ENCODE data around the gene FEM1B.

Gene FEM1B

DNA sequence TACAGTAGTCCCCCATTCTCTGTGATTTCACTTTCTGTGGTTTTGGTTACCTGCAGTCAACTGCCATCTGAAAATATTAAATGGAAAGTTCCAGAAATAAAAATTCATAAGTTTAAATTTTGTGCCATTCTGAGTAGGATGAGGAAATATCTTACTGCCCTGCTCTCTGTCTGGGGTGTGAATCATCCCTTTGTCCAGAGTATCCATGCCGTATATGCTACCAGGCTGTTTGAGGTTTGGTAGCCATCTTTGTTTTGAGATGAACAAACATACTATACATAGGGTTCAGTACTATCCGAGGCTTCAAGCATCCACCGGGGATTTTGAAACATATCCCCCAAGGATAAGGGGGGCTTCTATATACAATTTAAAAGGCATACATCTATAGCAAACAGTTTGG, 16.3 kb upstream of the FEM1B start:
- DNase-seq: no peak

DNA sequence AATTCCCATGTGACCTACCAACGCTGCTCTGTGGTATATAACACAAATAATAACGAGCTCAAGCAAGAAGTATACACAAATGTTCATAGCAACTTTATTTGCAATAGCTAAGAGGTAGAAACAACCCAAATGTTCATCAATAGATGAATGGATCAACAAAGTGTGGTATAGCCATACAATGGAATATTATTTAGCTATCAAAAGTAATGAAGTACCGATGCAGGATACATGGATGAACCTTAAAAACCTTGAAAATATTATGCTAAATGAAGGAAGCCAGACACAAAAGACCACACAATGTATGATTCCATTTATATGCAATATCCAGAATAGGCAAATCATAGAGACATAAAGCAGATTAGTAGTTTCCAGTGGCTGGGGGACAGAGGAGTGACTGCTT, 15.6 kb upstream of the FEM1B start:
- DNase-seq: no peak

DNA sequence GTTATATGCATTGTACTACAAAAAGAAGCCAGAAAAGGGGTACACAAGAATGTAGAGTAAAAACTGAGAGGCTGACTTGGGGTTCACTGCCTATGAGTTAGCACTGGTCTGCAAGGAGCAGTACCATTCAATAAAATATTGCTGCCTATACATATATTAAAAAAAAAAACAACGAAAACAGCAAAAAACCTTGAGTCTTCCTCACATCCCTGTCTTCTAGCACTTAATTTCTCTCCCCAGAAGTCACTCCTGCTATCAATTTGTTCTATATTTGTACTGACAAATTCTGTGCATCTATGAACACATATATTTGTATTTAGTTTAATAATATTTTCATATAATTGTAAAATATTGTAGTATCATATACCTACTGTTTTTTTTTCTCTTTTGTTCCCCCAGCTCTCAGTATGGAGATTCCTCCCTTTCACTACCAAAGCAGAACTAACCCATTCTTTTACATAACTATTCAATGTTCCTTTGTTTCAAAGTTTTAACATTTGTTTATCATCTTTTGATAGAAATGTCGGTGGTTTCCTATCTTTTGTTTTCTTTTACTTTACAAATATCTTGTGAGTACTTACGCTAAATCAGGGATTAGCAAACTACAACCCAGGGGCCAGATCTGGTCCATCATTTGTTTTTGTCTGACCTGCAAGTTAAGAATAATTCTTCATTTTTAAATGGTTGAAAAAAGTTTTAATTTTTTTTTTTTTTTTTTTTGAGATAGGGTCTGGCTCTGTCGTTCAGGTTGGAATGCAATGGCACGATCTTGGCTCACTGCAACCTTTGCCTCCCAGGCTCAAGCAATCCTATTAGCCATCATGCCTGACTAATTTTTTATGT, 14.8 kb upstream of the FEM1B start:
- no peak for DNase-seq

DNA sequence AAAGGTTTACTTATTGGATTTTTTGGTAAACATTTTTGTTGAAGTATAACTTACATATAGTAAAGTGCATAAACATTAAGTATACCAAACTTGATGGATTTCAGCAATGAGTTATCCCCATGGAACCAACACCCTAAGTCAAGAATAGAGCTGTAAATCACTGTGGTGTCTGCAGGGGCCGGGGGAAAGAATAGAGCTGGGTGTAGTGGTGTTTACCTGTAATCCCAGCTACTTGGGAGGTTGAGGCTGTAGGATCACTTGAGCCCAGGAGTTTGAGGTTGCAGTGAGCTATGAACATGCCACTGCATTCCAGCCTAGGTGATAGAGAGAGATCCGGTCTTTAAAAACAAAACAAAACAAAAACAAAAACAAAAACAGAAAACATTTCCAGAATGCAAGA, 13.3 kb upstream of the FEM1B start:
- DNase-seq: no peak

DNA sequence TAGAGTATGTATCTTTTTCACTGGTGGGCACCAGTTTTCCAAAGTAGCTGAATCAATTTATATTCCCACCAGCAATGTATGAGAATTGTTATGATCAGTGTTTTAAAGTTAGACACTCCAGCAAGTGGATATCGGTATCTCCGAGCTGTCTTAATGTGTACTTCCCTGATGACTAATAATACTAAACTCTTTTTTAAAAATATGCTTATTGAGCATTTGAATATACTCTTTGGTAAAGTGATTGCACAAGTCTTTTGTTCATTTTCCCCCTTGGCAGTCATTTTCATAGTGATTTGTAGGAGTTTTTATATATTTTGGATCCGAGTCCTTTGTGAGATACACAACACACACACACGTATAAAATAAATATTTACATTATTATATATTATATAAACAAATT, 12.5 kb upstream of the FEM1B start:
- DNase-seq: no peak

DNA sequence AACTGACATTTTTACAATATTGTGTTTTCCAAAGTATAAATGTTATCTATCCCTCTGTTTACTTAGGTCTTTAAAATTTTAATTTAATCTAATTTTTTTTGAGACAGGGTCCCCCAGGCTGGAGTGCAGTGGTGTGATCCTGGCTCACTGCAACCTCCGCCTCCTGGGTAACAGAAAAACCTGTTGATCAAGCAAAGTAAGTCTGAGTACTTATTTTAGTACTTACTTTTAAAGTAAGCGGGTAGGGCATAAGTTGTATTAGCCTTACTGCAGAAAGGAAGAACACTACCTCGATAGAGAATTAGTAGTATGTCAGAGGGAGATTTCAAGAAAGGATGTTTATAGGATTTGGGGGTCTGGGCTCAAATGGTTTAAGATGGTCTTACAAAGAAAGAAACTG, 11.9 kb upstream of the FEM1B start:
- DNase-seq: no peak

DNA sequence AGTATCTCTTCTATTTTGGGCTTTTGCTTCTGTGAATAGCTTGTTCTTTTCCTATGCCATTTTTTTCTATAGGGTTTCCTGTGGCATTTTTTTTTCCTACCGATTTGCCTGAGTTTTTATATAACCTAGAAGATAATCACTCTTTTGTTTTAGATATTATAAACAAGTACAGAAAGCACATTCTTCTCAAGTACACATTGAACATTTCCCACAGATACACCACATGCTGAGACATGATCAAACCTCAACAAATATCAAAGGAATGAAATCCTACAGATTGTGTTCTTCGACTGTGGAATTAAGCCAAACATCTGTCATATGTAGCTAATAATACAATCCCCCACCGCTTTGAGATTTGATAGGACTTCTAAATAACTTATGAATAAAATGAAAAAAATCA, 9.1 kb upstream of the FEM1B start:
- no peak for DNase-seq

DNA sequence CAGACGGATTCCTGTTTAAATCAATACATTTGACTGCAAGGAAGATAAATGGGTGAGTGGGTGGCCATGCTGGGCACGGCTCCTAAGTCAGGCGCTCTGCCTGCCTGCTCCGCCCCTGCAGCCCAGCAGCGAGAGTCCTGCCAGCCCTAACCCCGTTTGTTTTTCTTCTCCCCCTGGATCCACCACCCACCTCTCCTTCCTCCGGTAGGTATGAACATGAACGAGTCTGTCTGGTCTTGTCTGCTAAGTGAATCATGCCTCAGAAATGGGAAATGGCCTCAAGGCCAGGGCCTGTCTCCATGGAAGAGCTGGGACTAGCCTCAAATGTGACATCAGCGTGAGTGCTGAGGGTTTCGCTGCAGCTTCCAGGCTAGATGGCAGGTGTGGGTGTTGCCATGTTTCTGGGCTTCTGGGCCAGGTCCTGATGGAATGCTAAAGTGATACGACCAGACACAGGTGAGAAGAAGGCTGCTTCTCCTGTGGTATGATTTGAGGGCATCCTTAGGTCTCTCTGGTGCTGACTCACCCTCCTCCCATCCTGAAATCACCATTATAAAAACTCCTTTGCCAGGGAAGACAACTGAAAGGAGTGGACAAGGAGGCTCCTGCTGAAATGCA, 5.6 kb upstream of the FEM1B start:
- no peak for DNase-seq

DNA sequence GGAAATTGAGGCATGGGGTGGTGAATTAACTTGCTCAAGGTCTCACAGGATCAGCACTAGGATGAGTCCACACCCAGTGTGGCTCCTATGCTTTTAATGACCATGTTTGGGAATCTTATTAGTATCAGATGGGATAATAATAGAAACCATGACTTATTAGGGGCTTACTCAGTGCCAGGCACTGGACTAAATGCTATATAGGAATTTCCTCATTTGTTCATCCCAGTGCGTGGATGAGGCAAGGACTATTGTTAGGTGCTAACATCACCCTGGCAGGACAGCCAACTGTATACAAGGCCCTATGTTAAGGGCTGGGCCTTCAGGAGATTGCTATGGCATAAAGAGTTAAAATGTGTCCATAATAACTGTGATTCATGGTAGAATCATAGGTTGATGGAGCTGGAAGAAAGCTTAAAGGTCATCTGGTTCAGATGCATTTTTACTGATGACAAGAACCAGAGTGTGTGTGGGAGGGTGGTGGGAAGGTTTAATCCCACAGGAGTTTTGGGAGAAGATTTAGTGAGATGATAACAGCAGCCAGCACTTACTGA, 4.7 kb upstream of the FEM1B start:
- DNase-seq: no peak

DNA sequence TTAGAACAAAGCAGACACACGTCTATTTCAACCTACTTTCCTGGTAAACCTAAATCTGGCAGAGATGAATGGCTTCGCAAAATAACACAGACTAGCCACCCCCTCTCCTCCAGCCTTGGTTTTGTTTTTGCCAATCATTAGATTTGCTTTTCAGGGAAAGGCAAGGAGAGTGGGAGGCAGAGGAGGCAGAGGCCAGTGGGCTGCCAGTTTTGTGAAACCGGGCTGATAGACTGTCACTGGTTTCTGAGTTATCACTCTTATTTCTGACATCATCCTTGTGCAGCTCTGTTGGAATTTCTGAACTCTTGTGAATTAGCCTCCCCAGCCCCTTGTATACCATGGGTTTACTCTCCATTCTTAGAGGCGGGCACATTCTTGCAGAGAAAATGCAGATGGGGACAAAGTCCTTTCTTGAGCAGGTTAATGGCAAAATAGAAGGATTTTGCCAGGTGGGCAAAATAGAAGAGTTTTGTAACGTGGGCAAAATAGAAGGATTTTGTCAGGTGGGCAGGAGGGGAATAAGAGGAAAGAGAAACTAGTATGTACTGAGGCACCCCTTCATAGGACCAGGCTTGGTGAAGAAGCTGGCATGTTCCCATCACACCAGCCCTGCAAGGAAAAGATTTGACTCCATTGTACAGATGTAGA, 3.2 kb upstream of the FEM1B start:
- DNase-seq: no peak

DNA sequence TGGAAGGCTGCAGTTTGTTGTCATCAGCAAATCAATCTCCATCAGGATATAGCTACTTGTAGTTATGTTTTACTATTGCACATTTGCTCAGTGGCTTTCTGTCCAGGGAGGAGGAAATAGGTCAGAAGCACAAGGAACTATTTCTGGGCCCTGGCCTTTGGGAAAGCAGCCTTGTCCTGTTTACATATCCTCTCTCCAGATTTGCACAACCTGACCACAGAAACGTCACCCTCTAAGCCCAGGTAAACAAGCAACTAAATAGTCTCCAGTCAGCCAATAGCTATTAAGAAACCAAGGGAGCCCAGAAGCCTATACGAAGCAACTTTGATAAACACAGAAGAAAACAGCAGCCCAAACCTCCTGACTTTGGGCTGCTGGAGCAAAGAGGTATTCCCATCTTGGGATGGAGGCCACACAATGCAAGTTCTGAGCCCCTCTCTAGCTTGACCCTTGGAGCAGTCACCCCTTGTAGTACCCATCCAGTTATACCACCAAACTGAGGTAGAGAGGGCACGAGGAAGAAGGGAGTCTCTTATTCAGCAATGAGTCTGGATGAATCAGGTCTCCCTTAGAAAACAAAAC, 2.3 kb upstream of the FEM1B start:
- no peak for DNase-seq

DNA sequence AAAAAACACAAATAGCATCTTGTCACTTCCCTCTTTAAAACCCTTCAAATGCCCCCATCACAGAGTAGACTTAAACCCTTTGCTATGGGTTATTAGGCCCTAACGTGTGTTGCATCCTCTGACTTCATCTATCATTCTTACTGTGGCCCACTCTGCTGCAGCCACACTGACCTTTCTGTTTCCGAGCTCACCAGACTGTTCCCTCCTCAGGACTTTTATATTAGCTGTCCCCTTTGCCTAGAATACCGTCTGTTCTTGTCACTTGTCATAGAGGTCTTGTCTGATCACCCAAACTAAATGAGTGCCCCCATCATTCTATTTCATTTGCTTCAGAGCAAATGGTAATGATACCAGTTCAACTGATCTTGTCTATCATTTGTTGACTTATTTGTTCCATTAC, 877 bp upstream of the FEM1B start:
- DNase-seq: no peak

DNA sequence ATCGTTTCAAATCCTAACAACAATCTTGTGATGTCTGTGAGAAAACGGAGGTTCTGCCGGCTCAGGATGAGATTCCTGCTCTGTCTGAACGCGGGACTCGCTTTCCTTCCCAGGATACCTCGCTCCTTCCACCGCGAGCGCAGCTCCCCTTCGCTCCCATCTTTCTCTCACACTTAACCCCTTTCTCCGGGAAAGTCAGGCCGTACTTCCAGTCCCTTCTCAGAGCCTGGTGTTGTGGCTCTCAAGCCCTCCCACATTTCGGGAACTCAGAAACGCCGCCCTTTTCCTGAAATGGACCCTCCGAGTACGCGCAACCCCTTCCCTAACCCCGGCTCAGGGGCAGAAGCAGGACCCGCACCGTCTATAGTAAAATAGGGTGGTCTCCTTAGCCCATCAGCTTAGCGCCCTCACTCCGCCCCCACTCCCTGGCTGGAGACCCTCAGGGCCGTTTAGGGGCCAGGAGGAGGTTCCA, 378 bp upstream of the FEM1B start:
- DNase-seq: no peak

DNA sequence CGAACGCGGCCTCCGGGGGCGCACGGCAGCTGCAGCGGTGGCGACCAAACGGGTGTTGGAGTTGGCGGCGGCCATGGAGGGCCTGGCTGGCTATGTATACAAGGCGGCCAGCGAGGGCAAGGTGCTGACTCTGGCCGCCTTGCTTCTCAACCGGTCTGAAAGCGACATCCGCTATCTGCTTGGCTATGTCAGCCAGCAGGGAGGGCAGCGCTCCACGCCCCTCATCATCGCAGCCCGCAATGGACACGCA, 725 bp downstream of the FEM1B start:
- DNase-seq: no peak

DNA sequence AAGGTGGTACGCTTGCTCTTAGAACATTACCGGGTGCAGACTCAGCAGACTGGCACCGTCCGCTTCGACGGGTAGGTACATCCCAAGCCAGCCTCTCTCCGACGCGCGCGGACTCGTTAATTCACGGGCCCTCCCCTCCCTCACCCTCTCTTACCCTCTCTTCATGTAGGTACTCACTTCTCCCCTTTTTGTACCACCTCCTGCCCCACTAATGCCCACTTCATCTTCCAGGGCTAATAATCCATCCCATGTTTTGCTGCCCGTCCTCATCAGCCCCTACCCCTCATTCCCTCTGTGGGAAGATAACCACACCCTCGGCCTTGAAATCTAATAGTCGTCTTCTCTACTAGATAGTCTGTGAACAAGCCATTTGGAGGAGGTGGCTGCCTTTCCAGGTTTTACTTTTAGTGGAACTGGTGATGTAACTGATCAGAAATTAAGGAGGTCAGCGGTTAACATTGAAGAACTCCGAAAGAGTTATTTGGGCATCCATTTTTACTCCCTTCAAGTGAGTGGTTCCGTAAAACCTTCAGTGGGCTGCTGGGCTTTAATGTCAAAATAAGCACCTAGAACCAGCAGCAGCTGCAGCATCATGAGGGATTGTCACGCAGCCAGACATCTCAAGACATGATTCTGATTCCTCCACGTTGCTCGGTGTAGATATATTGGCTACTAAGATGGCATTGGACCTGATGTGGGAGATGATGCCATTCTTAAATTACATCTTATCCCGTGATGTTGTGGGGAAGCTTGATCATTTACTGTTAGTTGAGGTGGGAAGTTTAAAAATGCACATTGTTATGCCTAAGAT, 1.3 kb downstream of the FEM1B start:
- no peak for DNase-seq

DNA sequence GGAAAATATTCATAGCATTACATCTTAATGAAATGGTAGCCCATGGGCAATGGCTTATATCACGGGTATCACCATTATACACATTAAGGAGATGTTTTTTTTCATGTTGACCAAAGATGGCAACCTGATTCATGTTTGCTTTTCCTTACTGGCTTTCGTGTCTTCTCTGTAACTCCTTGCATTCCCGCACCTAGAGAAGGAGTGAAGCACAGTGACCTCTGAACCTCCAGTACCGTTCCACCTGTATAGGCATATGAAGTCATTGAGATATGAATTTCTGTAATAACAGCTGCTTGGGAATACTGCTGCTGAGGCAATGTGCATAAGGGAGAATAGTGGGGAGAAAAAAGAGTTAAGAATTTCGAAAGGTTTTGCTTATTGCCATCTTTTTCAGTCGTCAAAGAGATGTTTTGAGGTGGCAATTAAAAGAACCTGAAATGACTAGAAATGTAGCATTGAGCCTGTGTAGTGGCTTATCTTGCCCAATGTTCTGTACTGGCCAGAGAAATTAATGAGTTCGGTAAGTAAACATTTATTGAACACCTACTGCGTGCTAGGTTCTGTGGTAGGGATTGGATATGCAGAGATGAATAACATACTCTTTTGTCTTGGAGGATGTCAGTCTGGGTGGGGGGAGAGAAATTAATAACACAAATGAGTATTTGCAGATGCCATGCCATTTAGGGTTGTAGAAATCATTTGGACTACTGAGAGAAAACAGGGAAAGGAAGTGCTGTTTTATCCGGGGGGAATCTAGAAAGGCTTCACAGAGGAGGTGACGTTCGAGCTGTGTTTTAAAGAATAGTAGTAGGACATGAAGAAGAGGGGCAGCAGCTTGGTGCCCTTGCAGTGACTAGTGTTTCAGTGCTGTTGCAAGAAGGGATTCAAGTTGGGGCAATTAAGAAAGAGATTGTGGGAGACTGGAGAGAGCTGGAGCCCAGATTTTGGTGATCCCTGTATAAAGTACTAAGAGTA, 2.5 kb downstream of the FEM1B start:
- DNase-seq: no peak

DNA sequence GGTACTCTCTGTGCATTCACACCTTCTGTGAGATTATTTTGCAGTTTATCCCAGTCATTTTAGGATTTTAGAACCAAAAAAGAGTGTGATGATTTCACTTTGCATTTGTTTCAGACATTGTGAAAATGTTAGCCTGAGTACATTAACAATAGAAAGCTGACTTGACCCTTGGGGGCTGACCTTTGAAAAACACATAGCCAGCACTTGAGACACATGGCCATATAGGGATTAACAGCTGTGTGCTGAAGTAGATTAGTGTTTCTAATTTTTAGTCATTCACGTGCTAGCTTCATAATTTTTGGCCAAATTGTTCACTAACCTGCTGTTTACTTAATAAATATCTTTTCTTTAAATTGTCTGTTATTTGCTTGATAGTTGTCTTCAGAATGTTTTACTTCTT, 3.5 kb downstream of the FEM1B start:
- DNase-seq: no peak

DNA sequence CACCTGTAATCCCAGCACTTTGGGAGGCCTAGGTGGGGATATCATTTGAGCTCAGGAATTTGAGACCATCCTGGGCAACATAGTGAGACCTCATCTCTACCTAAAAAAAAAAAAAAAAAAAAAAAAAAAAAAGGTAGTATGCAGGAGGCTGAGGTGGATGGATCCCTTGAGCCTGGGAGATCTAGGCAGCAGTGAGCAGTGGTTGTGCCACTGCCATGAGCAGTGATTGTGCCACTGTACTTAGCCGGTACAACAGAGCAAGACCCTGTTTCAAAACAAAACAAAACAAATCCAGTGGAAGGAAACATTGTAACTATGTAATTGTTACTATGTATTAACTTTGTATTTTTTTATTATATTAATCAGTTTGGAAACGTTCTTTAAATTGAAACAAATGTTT, 5.9 kb downstream of the FEM1B start:
- no peak for DNase-seq

DNA sequence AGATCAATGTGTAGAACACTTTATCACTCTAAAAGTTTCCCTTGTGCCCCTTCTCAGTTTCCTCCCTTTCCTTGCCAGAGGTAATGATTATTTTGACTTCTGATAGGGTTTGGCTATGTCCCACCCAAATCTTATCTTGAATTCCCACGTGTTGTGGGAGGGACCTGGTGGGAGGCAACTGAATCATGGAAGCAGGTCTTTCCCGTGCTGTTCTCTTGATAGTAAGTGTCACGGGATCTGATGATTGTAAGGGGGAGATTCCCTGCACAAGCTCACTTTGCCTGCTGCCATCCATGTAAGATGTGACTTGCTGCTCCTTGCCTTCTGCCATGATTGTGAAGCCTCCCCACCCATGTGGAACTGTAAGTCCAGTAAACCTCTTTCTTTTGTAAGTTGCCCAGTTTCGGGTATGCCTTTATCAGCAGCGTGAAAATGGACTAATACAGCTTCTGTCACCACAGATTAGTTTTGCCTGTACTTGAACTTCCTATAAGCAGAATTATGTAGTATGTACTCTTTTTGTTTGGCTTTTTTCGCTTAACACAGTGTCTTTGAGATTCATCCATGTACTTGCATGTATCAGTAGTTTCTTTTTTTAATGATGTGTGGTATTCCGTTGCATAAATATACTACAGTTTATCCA, 7.2 kb downstream of the FEM1B start:
- no peak for DNase-seq

DNA sequence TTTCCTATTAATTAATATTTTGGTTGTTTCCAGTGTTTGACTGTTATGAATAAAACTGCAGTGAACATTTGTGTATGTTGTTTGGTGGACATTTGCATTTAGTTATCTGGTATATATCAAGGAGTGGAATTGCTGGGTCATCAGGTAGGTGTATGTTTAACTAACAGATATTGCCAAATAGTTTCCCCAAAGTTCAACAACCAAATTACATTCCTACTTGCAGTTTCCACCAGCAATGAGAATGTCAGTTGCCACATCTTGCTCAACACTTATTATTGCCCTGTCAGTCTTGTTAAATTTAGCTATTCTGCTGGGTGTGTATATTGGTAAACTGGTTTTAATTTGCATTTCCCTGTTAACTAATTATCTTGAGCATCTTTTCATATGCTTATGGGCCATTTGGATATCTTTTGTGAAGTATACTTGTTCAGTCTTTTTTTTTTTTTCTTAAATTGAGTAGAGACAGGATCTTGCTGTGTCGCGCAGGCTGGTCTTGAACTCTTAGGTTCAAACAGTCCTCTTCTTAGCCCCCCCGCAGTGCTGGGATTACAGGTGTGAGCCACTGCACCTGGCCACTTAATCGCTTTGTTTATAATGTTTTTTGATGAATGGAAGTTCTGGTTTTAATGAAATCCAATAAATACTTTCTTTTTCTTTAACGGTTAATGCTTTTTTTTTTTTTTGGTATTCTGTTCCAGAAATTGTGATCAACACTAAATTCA, 7.9 kb downstream of the FEM1B start:
- no peak for DNase-seq

All from activated effector memory CD4-positive, alpha-beta T cell treated with Interleukin-2 at 50 U/mL for 16 hours (primary cell).